AG10803 (cell line): ENCODE data around the gene NPPA.

Source experiments
- DNase-seq: peaks from one replicate; pipeline ENCODE4 v3.0.0; 2010; ENCODE audit warnings: low read depth
- H3K4me3 ChIP-seq: 2 replicates; pipeline ENCODE4 v1.5.1; 2011; ENCODE audit warnings: mild to moderate bottlenecking, low read length, control low read depth
- CTCF ChIP-seq: conservative IDR thresholded peaks from 2 replicates; pipeline ENCODE4 v1.5.1; 2011; ENCODE audit warnings: mild to moderate bottlenecking, low read length, control low read depth, inconsistent platforms

NPPA gene

DNA sequence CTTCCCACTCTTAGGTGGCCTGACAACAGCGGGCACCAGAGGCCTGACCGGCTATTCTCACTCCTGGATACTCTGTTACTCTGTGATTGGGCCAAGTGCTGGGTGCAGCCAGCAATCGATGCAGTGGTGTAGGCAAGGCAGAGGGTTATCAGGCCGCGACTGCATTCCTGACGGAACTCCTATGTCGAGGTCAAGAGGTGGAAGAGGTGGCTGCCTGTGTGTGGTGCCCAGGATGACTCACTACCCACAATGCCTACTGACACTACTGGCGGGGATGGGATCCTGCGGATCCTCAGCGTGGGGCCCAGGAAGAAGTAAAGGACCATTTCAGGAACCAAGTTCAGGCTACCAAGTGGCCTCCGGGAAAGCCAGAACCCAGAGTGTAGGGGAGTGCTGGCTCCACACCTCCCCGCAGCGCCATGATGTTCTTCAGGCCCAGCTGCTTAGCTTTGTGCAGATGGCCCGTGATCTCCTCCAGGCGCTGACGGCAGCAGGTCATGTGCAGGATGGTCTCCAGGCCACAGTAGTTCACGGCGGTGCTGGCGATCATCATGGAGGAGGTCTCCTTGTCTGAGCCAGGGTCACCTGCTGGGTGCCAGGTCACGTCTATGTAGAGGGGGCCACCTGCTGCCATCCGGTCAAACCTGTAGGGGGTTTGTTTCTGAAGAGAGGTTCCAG lies 46.7 kb downstream of the NPPA start:
- H3K4me3 ChIP-seq, result no peak overlapping the region
- no peak for DNase-seq
- no peak for TF ChIP-seq CTCF

DNA sequence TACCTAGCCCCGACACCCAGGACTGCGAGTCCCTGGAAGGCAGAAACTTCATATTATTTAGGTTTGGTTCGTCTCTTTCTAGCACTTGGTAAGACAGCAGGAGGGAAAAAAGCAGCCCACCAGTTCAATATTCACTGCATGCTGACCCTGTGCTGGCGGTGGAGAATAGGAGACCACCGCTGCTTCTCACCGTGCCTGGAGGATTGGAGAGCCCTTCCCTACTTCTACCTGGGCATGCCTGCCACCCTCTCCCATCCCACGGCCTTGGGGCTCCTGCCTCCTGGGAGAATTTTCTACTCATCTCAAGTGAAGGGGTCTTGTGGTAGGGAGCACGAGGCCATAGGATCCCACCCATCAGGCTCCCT lies 47.2 kb downstream of the NPPA start:
- no peak for TF ChIP-seq CTCF
- DNase-seq, result no peak
- no peak overlapping the region for H3K4me3 ChIP-seq

DNA sequence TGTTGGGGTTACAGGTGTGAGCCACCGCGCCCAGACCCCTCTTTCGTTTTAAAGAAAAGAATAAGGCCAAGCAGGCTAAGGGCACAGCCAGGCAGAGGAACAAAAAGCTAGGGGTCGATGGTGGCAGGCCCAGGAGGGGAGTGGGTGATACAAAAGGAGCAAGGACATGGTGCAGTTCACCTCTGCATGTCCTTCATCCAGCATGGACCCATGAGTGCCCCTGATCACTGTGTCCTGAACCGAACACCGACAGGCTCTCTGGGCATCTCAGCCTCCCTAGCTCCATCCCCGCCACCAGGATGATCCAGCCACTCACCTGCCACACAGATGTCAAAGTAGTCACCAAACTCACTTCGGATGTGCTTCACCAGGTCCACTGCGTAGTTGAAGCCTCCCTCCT lies 47.7 kb downstream of the NPPA start:
- no peak for TF ChIP-seq CTCF
- no peak for DNase-seq
- no peak overlapping the region for H3K4me3 ChIP-seq

DNA sequence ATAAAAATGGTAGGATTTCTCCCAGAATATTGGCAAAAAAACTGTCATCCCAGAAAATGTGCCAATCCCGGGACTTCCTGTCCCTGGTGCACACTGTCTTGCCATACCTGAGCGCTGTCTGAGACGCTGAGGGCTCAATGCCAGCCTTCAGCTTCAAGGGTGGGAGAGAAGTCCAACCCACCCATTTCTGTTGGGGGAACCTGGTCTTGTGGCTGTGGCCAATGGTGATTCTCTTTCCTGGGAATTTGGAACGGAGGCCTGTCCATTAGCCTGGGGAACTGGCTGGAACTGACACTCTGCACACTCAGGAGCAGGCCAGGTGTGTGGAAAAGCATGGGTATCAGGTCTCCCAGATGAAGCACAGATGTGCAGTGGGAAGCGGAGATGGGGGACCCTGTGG lies 48.5 kb downstream of the NPPA start:
- H3K4me3 ChIP-seq, result no peak overlapping the region
- DNase-seq, result no peak
- no peak for TF ChIP-seq CTCF

GRCh38 chr1:11797525-11798216 lies 49.9 kb downstream of the NPPA start:
- TF ChIP-seq CTCF, result no peak
- no peak overlapping the region for H3K4me3 ChIP-seq
- DNase-seq, result no peak

- H3K4me3 ChIP-seq, result no peak overlapping the region
- TF ChIP-seq CTCF, result no peak
- DNase-seq, result no peak
Observed at GRCh38 chr1:11796036-11796828, 51.4 kb downstream of the NPPA start.
